GM19455 (cell line): ENCODE measurements around the gene LRRC27.
"Not testable (repeated sequence)": the region's sequence is repeated elsewhere in the genome, so short reads cannot be mapped to it uniquely, and the experiment has no call there.

Experiments
- ATAC-seq: cut with Tn5 transposase; IDR thresholded peaks from one replicate; pipeline ENCODE4 v1.9.1; 2021; ENCODE audit not compliant: unreplicated experiment

Gene LRRC27

GRCh38 chr10:132336064-132336746 lies 4.2 kb downstream of the LRRC27 start:
- no peak for ATAC-seq

GRCh38 chr10:132336919-132337407 lies 5.0 kb downstream of the LRRC27 start:
- ATAC-seq, result no peak

GRCh38 chr10:132337854-132338253 lies 5.9 kb downstream of the LRRC27 start:
- not testable (repeated sequence) for ATAC-seq

GRCh38 chr10:132338876-132339275 lies 6.9 kb downstream of the LRRC27 start:
- no peak for ATAC-seq

- no peak for ATAC-seq
These were observed 7.3 kb downstream of the LRRC27 start for GRCh38 chr10:132339276-132339675.

- no peak for ATAC-seq
These were observed 9.0 kb downstream of the LRRC27 start for GRCh38 chr10:132341017-132341416.

- ATAC-seq, result no peak
These were observed 9.8 kb downstream of the LRRC27 start for GRCh38 chr10:132341781-132342180.

- ATAC-seq, result no peak
These were observed 10.6 kb downstream of the LRRC27 start for GRCh38 chr10:132342553-132342952.

GRCh38 chr10:132344386-132344785 lies 12.4 kb downstream of the LRRC27 start:
- no peak for ATAC-seq

- no peak for ATAC-seq
These were observed 13.4 kb downstream of the LRRC27 start for GRCh38 chr10:132345345-132345744.

- ATAC-seq, result no peak
These were observed 14.8 kb downstream of the LRRC27 start for GRCh38 chr10:132346806-132347205.

- ATAC-seq, result no peak
These were observed 15.4 kb downstream of the LRRC27 start for GRCh38 chr10:132347211-132347930.

- no peak for ATAC-seq
These were observed 15.9 kb downstream of the LRRC27 start for GRCh38 chr10:132347931-132348267.

GRCh38 chr10:132349766-132350165 lies 17.8 kb downstream of the LRRC27 start:
- no peak for ATAC-seq

- ATAC-seq, result no peak
These were observed 18.4 kb downstream of the LRRC27 start for GRCh38 chr10:132350391-132350790.

GRCh38 chr10:132350946-132351345 lies 19.0 kb downstream of the LRRC27 start:
- no peak for ATAC-seq

- ATAC-seq, result no peak
These were observed 19.6 kb downstream of the LRRC27 start for GRCh38 chr10:132351611-132352010.

- ATAC-seq, result not testable (repeated sequence)
These were observed 20.7 kb downstream of the LRRC27 start for GRCh38 chr10:132352462-132353308.

GRCh38 chr10:132353456-132354355 lies 21.7 kb downstream of the LRRC27 start:
- no peak for ATAC-seq

GRCh38 chr10:132354356-132355094 lies 22.5 kb downstream of the LRRC27 start:
- no peak for ATAC-seq
